ENCODE results near the gene MRPL52.
"Not testable (repeated sequence)": the region's sequence is repeated elsewhere in the genome, so short reads cannot be mapped to it uniquely, and the experiment has no call there.

GRCh38 chr14:22829076-22829660 is 519 bp upstream of the MRPL52 start:
- TF ChIP-seq POLR2A (IDR thresholded peaks at IDR 0.05; ENCODE audit: low read depth, low read length); TAF1 (IDR thresholded peaks at IDR 0.05; ENCODE audit: borderline replicate concordance, low read depth, low read length): not testable (repeated sequence)
